Endothelial cell of umbilical vein (primary cell): ENCODE results near the gene CORO6.

Experiments
- EZH2 ChIP-seq: IDR thresholded peaks from 2 replicates; pipeline ENCODE4 v1.6.1; 2012; ENCODE audit warnings: borderline replicate concordance, low read depth, mild to moderate bottlenecking, moderate library complexity, low read length, inconsistent platforms; ENCODE audit not compliant: severe bottlenecking
- GATA2 ChIP-seq: IDR thresholded peaks from 2 replicates; pipeline ENCODE4 v1.7.0; 2011; ENCODE audit warnings: low read depth, mild to moderate bottlenecking, moderate library complexity, mixed read lengths, low read length; ENCODE audit not compliant: insufficient read length, insufficient read depth
- POLR2A ChIP-seq: IDR thresholded peaks from 2 replicates; pipeline ENCODE4 v1.6.1; 2012; ENCODE audit warnings: low read depth, mild to moderate bottlenecking, control low read depth, low read length
- POLR2AphosphoS5 ChIP-seq: IDR thresholded peaks from 2 replicates; pipeline ENCODE4 v1.6.1; 2012; ENCODE audit warnings: low read depth, mild to moderate bottlenecking, control low read depth, low read length, moderate library complexity; ENCODE audit not compliant: insufficient read depth
- TF ChIP-seq, protein P1 (sequence below), 2 donors: IDR thresholded peaks; 1 replicate in 1 of 2; 2 replicates in 1 of 2; pipeline ENCODE4 v1.5.1; 2011; ENCODE audit warnings: low read length in 2 of 2, mild to moderate bottlenecking in 2 of 2, moderate library complexity in 2 of 2, control low read depth in 1 of 2, inconsistent platforms in 1 of 2, low read depth in 1 of 2; ENCODE audit not compliant: insufficient read depth in 1 of 2; ENCODE audit errors: extremely low read depth in 1 of 2
- TF ChIP-seq, protein P2 (sequence below): IDR thresholded peaks from 2 replicates; pipeline ENCODE4 v1.6.1; 2011; ENCODE audit not compliant: insufficient read depth, insufficient read length

DNA sequence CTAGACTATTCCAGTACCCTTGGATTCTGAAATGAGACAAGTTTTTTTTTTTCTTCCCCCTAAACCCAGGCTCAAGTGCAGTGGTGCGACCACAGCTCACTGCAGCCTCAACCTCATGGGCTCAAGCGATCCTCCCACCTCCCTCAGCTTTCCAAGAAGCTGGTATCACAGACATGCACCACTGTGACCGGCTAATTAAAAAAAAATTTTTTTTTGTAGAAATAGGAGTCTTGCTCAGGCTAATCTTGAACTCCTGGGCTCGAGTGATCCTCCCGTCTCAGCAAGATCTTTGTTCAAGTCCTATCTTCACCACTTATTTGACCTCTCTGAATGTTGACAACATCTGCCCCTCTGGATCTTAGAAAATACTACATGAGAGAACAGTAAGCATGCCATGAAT is 26.6 kb upstream of the CORO6 start:
- TF ChIP-seq, protein P1, sequence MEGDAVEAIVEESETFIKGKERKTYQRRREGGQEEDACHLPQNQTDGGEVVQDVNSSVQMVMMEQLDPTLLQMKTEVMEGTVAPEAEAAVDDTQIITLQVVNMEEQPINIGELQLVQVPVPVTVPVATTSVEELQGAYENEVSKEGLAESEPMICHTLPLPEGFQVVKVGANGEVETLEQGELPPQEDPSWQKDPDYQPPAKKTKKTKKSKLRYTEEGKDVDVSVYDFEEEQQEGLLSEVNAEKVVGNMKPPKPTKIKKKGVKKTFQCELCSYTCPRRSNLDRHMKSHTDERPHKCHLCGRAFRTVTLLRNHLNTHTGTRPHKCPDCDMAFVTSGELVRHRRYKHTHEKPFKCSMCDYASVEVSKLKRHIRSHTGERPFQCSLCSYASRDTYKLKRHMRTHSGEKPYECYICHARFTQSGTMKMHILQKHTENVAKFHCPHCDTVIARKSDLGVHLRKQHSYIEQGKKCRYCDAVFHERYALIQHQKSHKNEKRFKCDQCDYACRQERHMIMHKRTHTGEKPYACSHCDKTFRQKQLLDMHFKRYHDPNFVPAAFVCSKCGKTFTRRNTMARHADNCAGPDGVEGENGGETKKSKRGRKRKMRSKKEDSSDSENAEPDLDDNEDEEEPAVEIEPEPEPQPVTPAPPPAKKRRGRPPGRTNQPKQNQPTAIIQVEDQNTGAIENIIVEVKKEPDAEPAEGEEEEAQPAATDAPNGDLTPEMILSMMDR (IDR thresholded peaks at IDR 0.05; ENCODE audit: extremely low read depth in 1 of 2, insufficient read depth in 1 of 2, low read depth in 1 of 2, low read length in 2 of 2), result no peak
- TF ChIP-seq POLR2AphosphoS5 (no peak), EZH2 (no peak), POLR2A (no peak), GATA2 (no peak)
- TF ChIP-seq, protein P2, sequence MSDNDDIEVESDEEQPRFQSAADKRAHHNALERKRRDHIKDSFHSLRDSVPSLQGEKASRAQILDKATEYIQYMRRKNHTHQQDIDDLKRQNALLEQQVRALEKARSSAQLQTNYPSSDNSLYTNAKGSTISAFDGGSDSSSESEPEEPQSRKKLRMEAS, result no peak
